ENCODE results near the gene WNK2.

Gene WNK2

DNA sequence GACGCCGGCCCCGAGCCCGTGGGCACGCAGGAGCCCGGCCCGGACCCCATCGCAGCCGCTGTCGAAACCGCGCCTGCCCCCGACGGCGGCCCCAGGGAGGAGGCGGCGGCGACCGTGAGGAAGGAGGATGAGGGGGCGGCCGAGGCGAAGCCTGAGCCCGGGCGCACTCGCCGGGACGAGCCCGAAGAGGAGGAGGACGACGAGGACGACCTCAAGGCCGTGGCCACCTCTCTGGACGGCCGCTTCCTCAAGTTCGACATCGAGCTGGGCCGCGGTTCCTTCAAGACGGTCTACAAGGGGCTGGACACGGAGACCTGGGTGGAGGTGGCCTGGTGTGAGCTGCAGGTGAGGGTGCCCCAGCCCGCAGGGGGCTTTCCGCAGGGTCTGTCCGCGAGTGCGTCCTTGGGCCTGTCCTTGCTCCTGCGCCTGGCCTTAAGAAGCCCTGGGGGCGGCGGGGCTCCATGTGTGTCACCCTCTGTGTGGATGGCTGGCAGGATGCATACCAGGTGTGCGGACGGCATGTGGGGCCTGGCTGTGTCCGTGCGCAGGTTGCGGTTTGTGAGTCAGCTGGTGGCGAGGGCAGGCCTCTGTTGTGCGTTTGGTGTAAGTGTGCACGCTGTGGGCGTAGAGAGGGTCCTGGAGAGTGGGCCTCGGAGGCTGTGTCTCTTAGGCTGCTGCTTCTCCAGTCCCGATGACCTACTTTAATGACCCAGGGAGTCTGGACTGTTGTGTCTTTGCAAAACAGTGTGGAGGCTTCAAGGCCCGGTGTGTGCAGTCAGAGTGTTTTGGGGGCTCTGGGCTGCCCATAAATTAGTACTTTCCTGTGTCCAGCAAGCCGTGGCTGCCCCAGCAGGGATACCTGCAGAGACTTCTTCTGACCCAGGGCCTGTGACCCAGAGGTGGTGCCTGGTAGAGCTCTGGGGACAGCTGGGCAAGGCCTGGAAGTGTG, 1.6 kb downstream of the WNK2 start:
- DNase-seq, result no peak

DNA sequence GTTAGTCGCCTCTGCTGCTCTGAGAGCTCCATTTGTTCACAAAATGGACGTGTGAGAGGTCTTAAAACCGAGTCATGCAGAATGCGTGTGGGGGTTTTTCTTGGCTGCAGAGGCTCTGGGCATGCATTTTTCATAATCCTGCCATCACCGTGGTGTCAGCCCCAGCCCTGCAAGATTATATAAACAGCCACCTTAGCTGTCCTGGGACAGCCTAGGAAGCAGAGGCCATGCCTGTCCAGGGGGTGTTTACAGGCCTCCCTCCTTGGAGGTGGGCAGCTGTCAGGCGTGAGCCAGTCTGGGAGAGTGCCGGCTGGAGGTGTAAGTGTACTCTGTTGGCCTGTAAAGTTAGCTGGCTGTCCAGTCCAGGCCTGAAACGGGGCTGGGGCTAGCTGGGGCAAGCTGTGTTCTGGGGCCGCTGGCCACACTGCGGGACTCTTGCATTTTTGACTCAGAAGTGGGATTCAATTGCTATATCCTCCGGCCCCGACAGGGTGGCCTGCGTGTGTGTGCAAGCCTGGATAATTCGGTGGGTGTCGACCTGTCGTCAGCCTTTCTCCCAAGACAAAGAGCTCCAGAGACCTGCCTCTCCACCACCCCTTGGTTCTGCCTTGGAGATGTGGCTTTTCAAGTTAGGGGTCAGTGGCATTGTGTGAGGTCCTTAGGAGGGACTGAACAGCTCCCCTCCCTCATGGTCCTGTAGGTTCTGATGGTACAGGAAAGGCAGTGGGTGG, 2.4 kb downstream of the WNK2 start:
- peak in 1 of 56 donors; percentile 20 for DNase-seq

DNA sequence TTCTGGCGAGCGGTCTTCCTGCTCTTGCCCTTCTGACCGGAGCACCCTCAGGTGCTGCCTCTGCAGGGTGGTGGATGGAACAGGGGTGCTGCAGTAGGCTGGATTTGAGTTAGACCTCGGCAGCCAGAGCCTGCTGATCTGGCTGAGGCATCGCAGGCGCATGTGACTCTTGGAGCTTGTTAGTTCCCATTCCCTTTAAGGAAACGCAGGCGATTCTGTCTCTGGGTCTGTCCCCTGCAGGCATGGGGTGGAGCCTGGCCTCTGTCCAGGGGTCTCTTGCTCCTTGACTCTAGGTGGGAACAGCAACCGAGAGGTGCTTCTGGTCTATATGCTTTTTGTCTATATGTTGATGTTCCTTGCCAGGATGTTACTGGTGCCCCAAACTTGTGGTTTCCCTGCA, 3.1 kb downstream of the WNK2 start:
- peak in 1 of 56 donors; percentile 20 for DNase-seq

DNA sequence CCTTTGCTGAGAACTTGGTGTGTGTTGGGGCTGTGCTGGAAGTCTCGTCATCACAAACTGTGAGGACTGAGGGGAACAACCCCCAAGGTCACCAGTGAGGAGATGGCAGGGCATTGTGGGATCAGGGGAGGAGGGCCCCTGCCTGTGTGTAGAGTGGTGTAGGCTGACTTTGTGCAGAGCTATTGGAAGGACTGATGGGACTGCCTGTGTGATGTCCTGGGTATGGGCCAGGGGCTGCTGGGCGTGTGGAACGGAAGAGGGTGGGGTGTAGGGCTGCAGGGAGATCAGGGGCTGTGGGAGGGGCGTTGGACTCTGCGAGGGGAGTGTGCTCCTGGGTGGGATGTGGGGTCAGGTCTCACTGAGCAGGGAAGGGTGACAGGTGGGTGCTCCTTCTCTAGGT, 3.6 kb downstream of the WNK2 start:
- no peak for DNase-seq

DNA sequence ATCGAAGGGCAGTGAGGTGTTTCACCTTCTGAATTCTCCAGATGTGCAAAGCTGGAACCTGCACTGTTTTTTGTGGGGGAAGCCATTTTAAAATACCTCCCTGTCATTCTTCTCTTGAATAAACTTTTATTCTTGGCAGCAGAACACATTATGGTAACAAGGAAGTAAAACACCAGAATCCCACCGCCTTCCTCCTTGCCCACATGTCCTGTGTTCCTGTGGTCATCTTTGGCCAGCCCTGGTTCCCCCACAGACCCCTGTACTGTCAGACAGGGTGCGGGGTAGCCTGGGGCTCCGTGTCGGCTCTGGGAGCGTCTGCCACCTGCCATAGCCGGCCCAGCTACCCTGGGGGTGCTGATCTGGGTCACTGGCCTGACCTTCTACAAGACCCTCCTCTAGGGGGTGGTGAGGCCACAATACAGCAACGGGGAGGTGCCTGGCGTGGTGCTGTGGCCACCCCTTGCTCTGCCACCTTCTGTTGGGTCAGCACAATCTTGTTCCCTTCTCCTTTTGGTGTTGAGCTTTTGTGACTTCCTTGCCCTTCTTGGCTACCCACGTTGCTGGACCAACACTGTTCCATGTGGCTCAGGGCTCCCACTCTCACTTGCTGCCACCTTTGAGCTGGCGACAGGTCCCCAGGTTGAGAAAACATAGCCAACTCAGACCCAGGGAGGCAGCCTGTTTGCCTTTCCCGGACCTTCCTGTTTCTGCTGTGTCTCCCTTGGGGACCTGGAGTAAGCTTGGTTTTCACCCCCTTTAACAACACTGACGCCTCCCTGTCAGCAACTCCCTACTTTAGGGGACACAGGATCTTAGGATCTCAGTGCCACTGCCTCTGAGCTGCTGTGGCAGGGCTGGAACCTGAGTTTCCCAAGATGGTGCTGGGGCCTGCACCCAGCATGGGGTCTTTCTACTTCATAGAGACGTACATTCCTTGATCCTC, 4.8 kb downstream of the WNK2 start:
- no peak for DNase-seq

DNA sequence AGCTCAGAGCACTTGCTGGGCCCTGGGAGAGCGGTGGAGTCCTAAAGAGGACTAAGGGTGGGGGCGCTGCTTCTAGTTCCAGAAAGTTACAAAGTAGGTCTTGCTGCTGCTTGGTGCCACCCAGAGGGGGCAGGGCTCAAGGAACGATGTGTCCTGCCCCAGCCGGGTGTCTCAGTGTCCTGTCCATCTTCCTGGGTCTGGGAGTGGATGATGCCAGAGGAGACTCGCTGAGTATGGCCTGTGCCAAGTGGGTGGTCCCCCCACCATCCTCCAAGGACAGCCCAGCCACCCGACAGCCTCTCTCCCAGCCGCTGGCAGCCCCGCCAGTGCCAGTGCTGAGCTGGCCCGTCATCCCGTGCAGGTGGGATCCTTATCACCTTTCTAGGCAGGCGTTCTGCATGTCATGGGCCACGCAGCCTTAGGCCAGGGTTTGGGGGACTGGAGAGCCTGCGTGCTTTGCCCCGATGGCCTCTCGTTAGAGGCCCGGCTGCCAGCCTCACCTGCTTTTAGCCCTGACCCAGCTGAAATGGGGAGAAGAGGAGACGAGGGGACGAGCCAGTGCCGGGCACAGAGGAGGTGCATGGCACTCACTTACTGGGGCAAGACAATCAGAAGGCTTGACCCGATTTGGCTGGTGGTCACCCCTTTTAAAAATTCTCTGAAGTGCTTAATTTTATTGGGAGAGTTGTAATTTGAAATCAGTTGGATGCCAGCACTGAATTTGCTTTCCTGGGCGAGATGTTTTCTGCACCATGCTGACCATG, 5.6 kb downstream of the WNK2 start:
- DNase-seq, result no peak

- DNase-seq, result no peak
Measured at GRCh38 chr9:93190133-93190525, 6.2 kb downstream of the WNK2 start.

DNA sequence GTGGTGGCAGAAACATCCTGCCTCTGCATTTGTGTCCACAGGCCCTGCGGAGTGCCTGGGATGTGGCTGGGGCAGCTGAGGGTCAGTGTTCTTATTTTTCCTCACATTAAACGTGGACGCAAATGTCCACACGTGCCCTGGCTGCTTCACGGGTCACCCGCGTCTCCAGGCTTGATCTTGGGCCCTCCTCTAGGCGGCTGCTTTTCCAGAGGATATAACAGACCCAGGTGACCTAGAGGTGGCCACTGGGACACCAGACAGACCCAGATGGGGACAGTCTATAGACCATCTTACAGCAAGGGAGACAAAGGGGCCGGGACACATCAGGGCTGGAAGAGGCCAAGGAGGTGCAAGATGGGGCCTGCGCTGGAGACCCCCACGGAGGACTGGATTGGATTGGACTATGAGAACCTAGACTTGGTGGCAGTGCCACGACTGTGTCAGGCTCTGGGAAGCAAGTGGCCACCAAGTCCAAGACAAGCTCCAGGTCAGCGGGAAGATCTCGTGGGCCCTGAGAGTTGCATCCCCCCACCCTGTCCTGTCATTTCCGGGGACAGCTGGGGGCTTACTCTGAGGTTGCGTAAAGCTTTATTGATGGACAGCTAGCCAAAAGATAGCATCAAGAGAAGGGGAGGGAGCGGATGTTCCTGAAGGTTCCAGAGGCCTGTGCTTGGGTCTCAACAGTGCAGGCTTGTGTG, 6.9 kb downstream of the WNK2 start:
- no peak for DNase-seq

DNA sequence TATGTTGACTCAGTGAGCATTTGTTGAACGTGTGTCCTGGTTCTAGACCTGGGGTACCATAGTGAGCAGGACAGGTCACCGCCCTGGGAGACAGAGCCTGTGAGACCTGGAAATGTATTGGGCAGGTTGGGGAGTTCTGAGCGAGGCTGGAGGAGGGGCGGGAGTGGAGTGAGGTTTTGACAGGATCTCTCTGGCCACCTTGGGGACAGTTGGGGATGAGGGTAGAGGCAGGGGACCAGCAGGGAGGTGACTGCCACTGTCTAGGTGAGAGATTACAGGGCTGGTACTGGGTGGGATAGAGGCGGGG, 7.4 kb downstream of the WNK2 start:
- DNase-seq, result no peak

DNA sequence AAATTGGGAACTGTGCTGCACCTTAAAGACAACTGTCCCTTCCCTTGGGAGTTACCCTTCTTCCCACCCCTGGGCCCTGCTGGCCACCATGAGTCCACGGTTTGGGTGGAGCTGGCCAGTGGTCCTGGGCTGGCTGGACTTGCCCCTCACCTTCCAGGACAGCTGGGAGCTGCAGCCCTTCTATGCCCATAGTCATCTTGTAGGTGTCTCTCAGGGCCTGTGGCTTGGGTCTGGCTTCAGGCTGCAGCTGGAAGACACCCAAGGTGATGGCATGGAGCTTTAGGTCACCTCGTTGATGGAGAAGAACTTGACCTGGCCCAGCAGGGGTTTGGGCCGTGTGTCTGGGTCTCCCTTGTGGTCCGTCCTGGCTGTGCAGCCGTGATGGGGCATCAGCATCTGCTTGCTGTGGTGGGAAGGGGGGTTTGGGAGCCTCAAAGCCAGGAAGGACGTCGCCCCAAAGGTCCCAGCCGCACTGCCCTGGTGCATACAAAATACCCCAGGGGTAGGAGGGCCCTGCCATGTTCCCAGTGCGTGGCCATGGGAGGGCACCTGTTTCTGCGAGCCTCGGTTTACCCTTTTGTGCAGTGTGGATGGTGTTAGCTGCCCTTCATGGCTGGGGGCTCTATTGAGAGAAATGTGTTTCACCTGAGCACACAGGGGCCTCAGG, 8.9 kb downstream of the WNK2 start:
- no peak for DNase-seq

- peak in 1 of 56 donors; percentile 37 for DNase-seq
Measured at GRCh38 chr9:93193388-93194220, 9.7 kb downstream of the WNK2 start.

DNA sequence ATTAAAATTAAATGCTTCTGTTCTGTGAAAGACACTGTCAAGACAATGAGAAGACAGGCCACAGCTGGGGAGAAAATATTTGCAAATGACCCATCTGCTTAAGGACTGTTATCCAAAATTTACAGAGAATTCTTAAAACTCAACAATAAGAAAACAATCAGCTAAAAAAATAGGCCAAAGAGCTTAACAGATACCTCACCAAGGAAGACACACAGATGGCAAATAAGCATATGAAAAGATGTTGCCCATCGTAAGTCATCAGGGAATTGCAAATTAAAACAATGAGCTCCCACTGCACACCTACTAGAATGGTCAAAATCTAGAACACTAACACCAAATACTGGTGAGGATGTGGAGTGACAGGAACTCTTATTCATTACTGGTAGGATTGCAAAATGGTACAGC, 10.3 kb downstream of the WNK2 start:
- DNase-seq, result no peak

- no peak for DNase-seq
Measured at GRCh38 chr9:93194641-93195040, 10.7 kb downstream of the WNK2 start.

- DNase-seq, result no peak
Measured at GRCh38 chr9:93196096-93197055, 12.4 kb downstream of the WNK2 start.

DNA sequence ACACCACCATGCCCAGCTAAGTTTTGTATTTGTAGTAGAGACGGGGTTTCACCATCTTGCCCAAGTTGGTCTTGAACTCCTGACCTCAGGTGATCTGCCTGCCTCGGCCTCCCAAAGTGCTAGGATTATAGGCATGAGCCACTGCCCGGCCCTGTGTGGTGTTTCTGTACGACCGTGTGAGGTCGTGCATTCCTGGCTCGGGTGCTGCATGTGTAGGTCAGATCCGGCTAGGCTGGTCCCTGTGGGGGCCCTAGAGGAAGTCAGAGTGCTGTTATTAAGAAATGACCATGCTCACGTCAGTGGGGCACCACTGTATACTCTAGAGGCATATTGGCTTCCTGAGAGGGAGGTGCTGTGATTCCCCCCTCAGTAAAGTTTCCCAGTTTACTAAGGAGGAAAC, 13.7 kb downstream of the WNK2 start:
- no peak for DNase-seq

DNA sequence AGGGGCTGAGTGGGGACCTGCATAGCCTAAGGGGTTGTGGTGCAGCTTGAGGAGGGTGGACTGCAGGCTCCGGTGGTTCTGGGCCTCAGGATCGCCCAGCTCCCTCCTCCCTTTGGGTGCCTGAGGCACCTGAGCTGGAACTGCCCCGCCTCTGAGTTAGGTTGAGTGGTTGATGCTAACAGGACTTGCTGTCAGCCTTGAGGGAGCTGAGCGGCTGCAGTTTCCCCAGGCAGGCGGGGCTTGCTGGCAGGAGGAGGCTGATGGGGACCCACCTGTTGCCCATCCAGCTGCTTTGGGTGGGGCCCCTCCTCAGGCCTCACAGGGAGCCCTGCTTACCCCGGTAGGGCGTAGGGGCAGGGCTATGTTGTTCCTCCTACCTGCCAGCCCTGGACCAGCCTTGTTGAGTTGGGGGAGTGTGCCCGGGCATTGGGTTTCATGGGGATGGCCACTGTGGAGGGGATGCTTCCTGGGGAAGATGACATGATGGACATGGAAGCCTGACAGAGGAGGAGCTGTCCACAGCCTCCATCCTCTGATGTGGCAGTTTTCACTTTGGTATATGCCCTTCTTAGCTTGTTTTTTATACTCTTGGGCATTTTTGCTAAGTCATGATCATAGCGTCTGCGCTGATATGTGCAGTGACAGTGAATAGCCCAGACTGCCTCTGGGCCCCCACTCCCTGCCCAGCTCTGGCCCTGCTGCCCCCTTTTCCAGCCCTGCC, 14.3 kb downstream of the WNK2 start:
- DNase-seq, result no peak
